GM10847 (cell line): ENCODE measurements around the gene DERL3.
A peak's percentile ranks its signal among the peaks of the same experiment; 100 is the strongest.

Source experiments
- POLR2A ChIP-seq: IDR thresholded peaks from 2 replicates; pipeline ENCODE4 v1.6.1; 2011; ENCODE audit not compliant: insufficient read length; ENCODE audit errors: extremely low read depth

Gene DERL3

DNA sequence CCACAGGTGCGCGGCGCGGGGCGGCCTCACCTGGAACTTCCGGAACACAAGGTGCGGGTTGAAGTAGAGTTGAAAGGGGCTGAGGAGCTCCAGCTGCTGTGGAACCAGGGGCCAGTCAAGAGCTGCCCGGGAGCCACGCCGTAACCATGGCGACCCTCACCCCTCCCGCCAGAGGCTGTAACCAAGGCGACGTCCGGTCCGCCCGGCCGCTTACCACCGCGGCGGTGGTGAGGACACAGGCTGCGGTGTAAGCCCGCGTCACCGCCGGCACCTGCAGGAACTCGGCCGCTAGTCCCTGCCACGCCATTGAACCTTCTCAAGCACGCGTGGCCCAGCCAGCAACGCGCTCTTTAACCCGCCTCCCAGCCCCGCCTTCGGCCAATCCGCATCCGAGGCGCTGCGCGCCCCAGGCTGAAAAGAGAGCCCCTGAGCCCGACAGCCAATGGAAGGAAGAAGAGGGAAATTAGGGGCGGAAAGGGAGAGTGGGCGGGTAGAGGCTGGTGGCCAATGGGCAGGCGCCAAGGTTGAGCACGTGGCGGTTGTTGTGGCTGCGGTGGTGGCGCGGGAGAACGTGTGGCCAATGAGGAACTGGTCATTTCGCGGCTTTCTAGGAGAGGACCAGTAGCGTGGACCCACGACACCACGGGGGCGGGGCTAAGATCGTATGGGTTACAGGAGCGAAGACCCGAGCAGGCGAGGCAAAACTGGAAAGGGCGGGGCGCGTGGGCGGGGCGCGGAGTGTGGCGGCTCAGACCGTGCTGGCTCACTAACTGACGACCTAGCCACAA lies at the start of gene DERL3:
Gene DERL3 (minus strand): TSS at position 326 of the 788 bp plus-strand sequence. CDS start 19 bp downstream, at position 307.
- peak; percentile 21 for TF ChIP-seq POLR2A

DNA sequence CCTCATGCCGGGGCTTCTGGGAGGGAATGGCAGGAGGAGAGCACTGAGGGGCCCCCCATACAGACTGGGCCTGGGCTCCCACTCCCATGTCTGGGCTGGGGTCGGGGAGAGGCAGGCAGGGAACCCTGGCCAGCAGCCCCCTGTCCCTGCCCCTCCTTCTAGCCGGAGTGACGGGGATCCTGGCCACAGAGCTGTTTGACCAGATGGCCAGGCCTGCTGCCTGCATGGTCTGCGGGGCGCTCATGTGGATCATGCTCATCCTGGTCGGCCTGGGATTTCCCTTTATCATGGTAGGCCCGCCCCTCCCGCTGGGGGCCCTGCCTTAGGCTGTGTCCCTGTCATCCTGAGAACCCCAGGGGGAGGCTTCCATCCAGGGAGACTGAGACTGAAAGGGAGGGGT lies 45.3 kb upstream of the DERL3 start:
- no peak for TF ChIP-seq POLR2A

DNA sequence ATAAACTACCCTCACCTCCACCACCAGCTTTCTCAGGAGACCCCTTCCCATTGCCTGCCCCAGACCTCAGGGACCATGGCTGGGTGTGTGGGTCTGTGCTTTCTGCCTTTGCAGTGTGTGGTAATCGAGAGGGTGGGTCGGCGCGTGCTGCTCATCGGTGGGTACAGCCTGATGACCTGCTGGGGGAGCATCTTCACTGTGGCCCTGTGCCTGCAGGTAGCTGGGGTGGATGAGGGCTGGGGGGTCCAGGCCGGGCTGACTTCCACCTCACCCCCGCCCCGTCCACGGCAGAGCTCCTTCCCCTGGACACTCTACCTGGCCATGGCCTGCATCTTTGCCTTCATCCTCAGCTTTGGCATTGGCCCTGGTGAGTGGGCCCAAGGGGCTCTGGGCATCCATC lies 44.9 kb upstream of the DERL3 start:
- TF ChIP-seq POLR2A, result no peak

DNA sequence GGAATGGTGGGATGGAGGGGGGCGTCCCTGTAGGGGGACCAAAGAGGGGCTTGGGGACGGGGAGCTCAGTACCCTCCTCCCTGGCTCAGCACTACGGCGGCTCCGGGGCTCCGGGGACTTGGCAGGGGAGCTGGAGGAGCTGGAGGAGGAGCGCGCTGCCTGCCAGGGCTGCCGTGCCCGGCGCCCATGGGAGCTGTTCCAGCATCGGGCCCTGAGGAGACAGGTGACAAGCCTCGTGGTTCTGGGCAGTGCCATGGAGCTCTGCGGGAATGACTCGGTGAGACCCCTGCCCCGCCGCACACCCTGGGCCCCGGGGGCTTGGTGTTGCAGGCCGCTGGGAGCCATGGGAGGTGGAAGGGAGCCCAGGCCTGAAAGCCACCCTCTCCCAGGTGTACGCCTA lies 43.6 kb upstream of the DERL3 start:
- no peak for TF ChIP-seq POLR2A

DNA sequence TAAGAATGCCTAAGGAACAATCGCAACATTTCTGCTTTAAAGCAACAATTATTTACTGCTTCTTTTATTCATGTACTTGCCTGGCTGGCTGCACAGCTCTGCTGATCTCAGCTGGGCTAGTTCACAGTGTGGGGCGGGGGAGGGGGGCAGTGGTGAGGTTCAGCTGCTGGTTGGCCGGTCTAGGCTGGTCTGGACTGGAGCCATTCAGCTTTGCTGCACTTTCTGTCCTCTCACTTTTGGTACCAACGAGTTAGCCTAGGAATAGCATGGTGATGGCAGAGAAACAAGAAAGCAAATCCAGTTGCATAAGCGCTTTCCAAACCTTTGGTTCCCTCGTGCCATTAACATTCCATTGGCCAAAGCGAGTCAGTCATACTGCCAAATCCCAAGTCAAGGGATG lies 39.4 kb upstream of the DERL3 start:
- no peak for TF ChIP-seq POLR2A

DNA sequence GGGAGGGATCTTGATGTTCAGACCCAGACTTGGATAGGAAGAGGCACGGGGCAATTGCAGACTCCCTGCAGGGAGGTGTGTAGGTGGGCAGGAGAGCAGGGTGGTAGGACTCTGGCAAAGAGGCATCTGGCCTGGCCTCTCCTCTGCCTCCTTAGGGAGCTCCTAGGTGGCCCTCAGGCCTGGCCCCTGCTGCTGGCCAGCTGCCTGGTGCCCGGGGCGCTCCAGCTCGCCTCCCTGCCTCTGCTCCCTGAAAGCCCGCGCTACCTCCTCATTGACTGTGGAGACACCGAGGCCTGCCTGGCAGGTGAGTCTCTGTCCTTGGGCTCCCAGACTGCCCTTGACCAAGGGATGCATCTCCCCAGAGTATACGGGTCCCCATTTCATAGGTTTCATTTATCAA lies 38.8 kb upstream of the DERL3 start:
- no peak for TF ChIP-seq POLR2A

DNA sequence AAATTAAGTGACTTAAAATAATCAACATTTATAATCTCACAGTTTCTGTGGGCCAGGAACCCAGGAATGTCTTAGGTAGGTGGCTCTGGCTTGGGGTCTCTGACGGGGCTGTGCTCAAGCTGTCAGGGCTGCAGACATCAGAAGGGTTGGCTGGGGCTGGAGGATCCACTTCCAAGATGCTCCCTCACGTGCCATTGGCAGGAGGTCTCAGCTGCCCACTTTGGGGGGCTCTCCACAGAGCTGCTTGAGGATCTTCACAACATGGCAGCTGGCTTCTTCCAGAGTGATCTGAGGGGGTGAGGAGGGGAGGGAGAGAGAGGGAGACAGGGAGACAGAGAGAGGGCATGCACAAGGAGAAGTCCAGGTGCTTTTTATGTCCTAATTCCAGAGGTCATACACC lies 37.0 kb upstream of the DERL3 start:
- TF ChIP-seq POLR2A, result no peak

DNA sequence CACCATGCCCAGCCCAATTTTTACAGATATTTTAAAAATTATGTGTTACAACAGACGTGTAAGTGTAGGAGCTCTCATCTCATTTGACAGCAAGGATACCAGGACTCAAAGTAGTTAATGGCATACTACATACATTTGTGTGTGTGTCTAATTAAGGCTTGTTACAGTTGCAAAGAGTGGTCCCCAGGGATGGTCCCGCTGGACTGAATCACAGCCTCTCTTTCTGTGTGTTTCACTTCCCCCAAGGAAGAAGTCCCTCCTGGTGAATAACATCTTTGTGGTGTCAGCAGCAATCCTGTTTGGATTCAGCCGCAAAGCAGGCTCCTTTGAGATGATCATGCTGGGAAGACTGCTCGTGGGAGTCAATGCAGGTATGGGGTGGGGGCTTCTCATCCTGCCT lies 36.1 kb upstream of the DERL3 start:
- TF ChIP-seq POLR2A, result no peak

DNA sequence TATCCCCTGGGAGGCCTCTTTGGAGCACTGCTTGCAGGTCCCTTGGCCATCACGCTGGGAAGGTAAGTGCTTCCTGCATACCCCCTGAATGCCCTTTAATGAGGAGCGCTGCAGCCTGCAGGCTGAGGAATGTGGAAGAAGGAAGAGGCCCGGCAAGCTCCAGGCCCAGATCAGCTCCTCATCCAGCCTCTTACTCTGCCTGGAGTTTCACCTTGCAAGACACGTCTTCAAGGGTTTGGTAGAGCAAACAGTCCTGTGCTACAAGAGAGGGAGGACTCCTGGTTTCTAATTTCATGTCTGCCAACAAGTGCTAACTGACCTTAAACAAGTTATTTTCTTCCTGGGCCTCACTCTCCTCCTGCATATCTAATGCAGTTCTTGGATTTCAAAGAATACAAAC lies 29.8 kb upstream of the DERL3 start:
- no peak for TF ChIP-seq POLR2A

DNA sequence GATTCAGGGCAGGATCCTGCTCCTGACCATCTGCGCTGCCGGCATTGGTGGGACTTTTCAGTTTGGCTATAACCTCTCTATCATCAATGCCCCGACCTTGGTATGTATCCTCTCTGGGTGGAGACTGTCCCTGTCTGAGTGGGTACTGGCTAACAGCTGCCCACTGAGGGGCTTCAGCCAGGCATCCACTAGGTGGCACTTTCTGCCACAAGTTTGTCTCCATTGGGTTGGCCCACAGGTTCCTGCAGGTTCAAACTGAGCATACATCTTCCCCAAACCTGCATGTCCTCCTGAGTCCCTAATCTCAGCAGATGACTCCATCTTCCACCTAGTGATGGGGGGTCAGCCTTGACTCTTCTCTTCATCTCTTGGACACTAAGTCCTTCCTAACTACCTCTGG lies 23.3 kb upstream of the DERL3 start:
- no peak for TF ChIP-seq POLR2A

DNA sequence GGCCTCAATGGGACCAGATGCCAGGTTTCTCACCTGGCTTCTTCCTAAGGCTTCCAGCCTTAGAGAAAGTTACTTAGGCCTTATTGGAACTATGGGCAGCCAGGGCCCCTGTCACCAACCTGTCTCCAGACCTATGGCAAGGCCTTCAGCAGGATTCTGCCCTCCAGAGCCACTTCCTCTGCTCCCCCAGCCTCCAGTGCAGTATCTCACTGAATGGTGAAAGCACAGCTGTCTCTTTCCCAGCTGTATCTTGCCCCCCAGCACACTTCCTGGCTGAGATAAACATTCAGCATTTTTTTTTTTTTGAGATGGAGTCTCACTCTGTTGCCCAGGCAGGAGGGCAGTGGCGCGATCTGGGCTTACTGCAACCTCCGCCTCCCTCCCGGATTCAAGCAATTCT lies 20.4 kb upstream of the DERL3 start:
- TF ChIP-seq POLR2A, result no peak

DNA sequence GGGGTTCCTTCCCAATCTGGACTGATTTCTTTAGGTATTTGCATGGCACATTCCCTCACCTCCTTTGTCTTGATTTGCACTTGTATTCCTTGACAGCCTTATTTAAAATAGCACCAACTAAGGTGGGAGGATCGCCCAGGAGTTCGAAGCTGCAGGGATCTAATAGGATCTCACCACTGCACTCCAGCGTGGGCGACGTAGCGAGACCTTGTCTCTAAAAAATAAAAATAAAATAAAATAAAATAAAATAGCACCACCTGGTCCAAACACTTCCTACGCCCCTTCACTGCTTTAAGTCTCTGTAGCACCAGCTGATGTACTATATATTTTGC lies 19.6 kb upstream of the DERL3 start:
- TF ChIP-seq POLR2A, result no peak

DNA sequence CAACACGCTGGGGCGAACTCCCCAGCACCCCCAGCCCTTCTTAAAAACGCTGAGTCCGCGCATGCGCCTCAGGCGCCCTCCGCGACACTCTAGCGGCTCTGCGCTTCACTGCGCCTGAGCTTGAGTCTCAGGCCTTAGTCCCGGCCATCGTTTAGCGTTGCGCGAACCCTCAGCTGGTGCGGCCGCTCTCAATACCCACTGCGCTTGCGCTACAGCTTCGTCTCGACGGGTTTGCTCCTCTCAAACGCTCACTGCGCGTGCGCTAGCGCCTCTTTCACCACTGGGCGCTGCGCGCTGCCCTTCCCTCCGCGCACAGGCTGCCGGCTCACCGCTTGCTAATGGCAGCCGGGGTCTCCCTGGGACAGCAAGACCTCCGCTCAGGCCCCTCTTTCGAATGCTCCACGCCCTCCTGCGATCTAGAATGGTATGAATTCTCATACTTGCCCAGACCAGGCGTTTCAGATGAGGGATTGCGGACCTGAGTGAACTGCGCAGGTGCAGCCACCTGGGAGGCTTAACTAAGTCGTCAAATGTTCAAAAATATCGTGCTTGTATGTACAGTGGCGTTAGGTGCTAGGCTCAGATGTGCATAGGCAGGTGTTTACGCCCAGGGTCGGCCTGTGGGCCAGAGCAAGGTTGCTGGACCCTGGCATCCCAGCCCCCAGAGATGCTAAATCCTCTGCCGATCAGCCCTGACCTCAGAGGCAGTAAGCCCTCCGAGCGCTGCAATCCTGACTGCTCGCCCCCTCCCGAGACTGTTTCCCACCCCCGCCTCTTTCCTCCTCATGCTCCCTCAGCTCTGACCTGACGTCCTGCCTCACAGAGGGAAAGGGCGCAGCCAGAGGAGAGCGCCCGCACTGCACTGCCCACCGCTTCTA lies 19.0 kb upstream of the DERL3 start, which contains the start of gene SLC2A11:
Gene SLC2A11 (plus strand): TSS at position 270 of the 878 bp plus-strand sequence. CDS start 125 bp downstream, at position 395.
- peak; percentile 90 for TF ChIP-seq POLR2A

DNA sequence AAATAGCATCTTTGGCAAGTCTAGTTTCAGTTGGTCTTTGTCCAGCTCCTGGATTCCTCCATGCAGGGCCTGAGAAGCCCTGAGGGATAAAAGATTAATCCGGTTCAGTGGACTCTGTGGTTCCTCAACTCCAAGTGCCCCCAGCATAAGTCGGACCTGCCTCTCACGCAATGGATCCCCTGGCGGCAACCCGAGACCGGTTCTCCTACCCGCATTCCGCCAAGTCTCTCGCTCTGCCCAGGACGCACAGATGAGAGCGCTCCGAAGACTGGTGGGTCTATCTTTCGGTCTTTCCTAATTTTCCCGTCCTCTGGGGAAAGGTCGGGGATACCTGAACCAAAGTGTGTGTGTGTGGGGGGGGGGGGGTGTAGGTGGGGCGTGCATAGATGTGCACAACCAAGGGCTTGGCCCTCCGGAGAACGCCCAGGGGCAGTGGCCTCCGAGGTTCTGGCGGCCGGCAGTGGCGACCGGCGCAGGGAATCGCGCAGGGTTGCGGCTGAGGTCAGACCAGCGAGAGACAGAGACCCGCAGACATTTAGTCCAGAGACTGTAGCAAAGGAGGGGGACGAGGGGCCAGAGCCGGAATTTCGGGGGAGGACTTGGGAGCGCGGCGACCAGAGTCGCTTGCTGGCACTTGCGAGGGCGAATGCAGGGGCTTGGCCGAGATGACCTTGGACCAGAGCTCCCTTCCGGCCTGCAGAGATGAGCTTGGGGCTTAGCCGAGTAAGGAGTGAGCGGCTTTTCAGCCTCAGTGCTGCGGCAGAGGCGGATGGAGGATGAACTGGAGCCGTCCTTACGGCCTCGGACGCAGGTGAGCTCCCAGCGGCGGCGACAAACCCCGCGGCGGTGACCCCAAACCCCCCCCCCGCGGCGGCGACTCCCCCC lies 18.2 kb upstream of the DERL3 start:
- TF ChIP-seq POLR2A, result no peak

DNA sequence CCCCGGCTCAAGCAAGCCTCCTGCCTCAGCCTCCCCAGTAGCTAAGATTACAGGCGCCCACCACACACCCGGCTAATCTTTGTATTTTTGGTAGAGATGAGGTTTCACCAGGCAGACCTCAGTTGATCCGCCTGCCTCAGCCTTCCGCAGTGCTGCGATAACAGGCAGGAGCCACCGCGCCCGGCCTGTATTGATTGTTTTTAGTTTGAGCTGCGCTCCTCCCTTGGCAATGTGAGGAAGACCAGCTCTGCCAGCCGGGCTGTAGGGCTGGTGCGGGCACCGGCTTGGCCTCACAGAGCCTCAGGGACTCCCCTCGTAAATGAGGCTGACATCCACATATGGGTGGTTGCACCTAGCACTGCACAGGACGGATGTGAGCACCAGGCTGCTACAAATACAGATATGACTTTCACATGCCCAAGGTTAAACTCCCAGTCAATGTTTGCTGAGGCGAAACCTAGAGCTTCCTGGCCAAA lies 11.4 kb upstream of the DERL3 start:
- no peak for TF ChIP-seq POLR2A
